ENCODE measurements around the gene MYO16.

The MYO16 gene

DNA sequence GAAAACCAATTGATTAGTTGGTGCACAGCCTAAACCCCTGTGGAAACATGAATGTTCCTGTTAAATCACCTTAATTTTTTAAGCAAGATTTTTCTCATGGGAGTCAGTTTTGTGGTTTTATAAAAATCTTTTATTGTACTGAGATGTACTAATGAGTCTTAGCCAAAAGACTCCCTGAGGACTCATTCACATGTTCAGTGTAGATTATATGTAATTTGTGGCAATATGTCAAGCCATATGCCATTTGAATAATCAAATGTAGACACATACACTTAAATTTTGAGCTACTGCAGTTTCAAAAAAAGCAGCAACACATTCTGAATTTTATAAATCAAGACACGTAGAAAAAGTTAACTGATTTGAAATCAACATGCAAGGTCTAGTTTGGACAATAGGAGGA, 395.2 kb downstream of the MYO16 start:
- H4K91ac ChIP-seq (ENCODE audit: low read length), result no peak overlapping the region
- no peak overlapping the region for H2AFZ ChIP-seq (ENCODE audit: low read depth, low read length)
- no peak overlapping the region for H3K18ac ChIP-seq (ENCODE audit: low read depth in 1 of 2, low read length in 2 of 2)
- no peaks in the 10 kb centered on the region for H3K36me3 ChIP-seq (ENCODE audit: control insufficient read depth in 1 of 2, insufficient read depth in 2 of 2, low read depth in 1 of 2, low read length in 2 of 2)
- no peak overlapping the region for H3K23ac ChIP-seq (ENCODE audit: low read length in 2 of 2)
- no peak overlapping the region for H2BK15ac ChIP-seq (ENCODE audit: low read depth, poor library complexity, severe bottlenecking)
- no peak overlapping the region for H3K4me3 ChIP-seq (ENCODE audit: insufficient read depth in 1 of 2, low read depth in 1 of 2, low read length in 2 of 2)
- H3K27me3 ChIP-seq (ENCODE audit: control insufficient read depth in 1 of 2, insufficient read depth in 1 of 2, low read length in 2 of 2), result no peaks in the 10 kb centered on the region
- 100% methylated on average over 1 of the region's 1 CpG for WGBS
- H3K4me2 ChIP-seq (ENCODE audit: low read length, poor library complexity, severe bottlenecking), result no peak overlapping the region
- no peak for DNase-seq
- H2BK120ac ChIP-seq (ENCODE audit: low read depth, low read length), result no peak overlapping the region
- H2BK12ac ChIP-seq (ENCODE audit: low read length in 2 of 2), result no peak overlapping the region
- H4K8ac ChIP-seq (ENCODE audit: low read length), result no peak overlapping the region
- H3K79me1 ChIP-seq (replicated peaks; ENCODE audit: low read length, poor library complexity, severe bottlenecking), result no peaks in the 10 kb centered on the region
- no peaks in the 10 kb centered on the region for H3K9me3 ChIP-seq (ENCODE audit: control insufficient read depth, low read length)
- no peak overlapping the region for H3K4ac ChIP-seq (ENCODE audit: low read depth in 1 of 2, low read length in 2 of 2)
- H3K14ac ChIP-seq (ENCODE audit: low read length in 2 of 2), result no peak overlapping the region
- no peak overlapping the region for H2BK5ac ChIP-seq (ENCODE audit: low read depth, low read length, poor library complexity, severe bottlenecking)
- H3K27ac ChIP-seq (ENCODE audit: low read length, poor library complexity, severe bottlenecking), result no peak overlapping the region
- H2AK5ac ChIP-seq (ENCODE audit: low read length, severe bottlenecking), result no peak overlapping the region
- H3K9ac ChIP-seq (ENCODE audit: low read length), result no peak overlapping the region
- H3K4me1 ChIP-seq (ENCODE audit: control insufficient read depth, insufficient read depth, low read depth, low read length), result no peaks in the 10 kb centered on the region

- Histone ChIP-seq H3K4ac (ENCODE audit: low read depth in 1 of 2, low read length in 2 of 2) (no peak overlapping the region), H3K18ac (ENCODE audit: low read depth in 1 of 2, low read length in 2 of 2) (no peak overlapping the region), H2BK15ac (ENCODE audit: low read depth, poor library complexity, severe bottlenecking) (no peak overlapping the region), H2BK12ac (ENCODE audit: low read length in 2 of 2) (no peak overlapping the region), H3K23ac (ENCODE audit: low read length in 2 of 2) (no peak overlapping the region), H4K8ac (ENCODE audit: low read length) (no peak overlapping the region), H2AK5ac (ENCODE audit: low read length, severe bottlenecking) (no peak overlapping the region), H2BK5ac (ENCODE audit: low read depth, low read length, poor library complexity, severe bottlenecking) (no peak overlapping the region), H4K91ac (ENCODE audit: low read length) (no peak overlapping the region), H3K4me3 (ENCODE audit: insufficient read depth in 1 of 2, low read depth in 1 of 2, low read length in 2 of 2) (no peak overlapping the region), H3K4me1 (ENCODE audit: control insufficient read depth, insufficient read depth, low read depth, low read length) (no peaks in the 10 kb centered on the region), H3K14ac (ENCODE audit: low read length in 2 of 2) (no peak overlapping the region), H3K9ac (ENCODE audit: low read length) (no peak overlapping the region), H2AFZ (ENCODE audit: low read depth, low read length) (no peak overlapping the region), H3K27me3 (ENCODE audit: control insufficient read depth in 1 of 2, insufficient read depth in 1 of 2, low read length in 2 of 2) (no peaks in the 10 kb centered on the region), H3K27ac (ENCODE audit: low read length, poor library complexity, severe bottlenecking) (no peak overlapping the region), H2BK120ac (ENCODE audit: low read depth, low read length) (no peak overlapping the region), H3K36me3 (ENCODE audit: control insufficient read depth in 1 of 2, insufficient read depth in 2 of 2, low read depth in 1 of 2, low read length in 2 of 2) (no peaks in the 10 kb centered on the region), H3K9me3 (ENCODE audit: control insufficient read depth, low read length) (no peaks in the 10 kb centered on the region), H3K79me1 (replicated peaks; ENCODE audit: low read length, poor library complexity, severe bottlenecking) (no peaks in the 10 kb centered on the region), H3K4me2 (ENCODE audit: low read length, poor library complexity, severe bottlenecking) (no peak overlapping the region)
- WGBS, result 67% methylated on average over 4 of the region's 4 CpGs
- no peak for DNase-seq
These were observed 396.9 kb downstream of the MYO16 start for GRCh38 chr13:109026266-109026665.

GRCh38 chr13:109028624-109029023, 399.2 kb downstream of the MYO16 start:
- no peaks in the 10 kb centered on the region for H3K27me3 ChIP-seq (ENCODE audit: control insufficient read depth in 1 of 2, insufficient read depth in 1 of 2, low read length in 2 of 2)
- H3K4me3 ChIP-seq (ENCODE audit: insufficient read depth in 1 of 2, low read depth in 1 of 2, low read length in 2 of 2), result no peak overlapping the region
- no peak overlapping the region for H2BK12ac ChIP-seq (ENCODE audit: low read length in 2 of 2)
- no peaks in the 10 kb centered on the region for H3K4me1 ChIP-seq (ENCODE audit: control insufficient read depth, insufficient read depth, low read depth, low read length)
- no peak overlapping the region for H2AK5ac ChIP-seq (ENCODE audit: low read length, severe bottlenecking)
- no peak overlapping the region for H4K8ac ChIP-seq (ENCODE audit: low read length)
- H3K27ac ChIP-seq (ENCODE audit: low read length, poor library complexity, severe bottlenecking), result no peak overlapping the region
- H2BK120ac ChIP-seq (ENCODE audit: low read depth, low read length), result no peak overlapping the region
- no peak overlapping the region for H2BK5ac ChIP-seq (ENCODE audit: low read depth, low read length, poor library complexity, severe bottlenecking)
- H3K14ac ChIP-seq (ENCODE audit: low read length in 2 of 2), result no peak overlapping the region
- no peak overlapping the region for H4K91ac ChIP-seq (ENCODE audit: low read length)
- no peak for DNase-seq
- no peaks in the 10 kb centered on the region for H3K9me3 ChIP-seq (ENCODE audit: control insufficient read depth, low read length)
- no peak overlapping the region for H2BK15ac ChIP-seq (ENCODE audit: low read depth, poor library complexity, severe bottlenecking)
- no peak overlapping the region for H3K23ac ChIP-seq (ENCODE audit: low read length in 2 of 2)
- no peak overlapping the region for H3K18ac ChIP-seq (ENCODE audit: low read depth in 1 of 2, low read length in 2 of 2)
- H3K4ac ChIP-seq (ENCODE audit: low read depth in 1 of 2, low read length in 2 of 2), result no peak overlapping the region
- 97% methylated on average over 7 of the region's 9 CpGs for WGBS
- H3K4me2 ChIP-seq (ENCODE audit: low read length, poor library complexity, severe bottlenecking), result no peak overlapping the region
- no peak overlapping the region for H2AFZ ChIP-seq (ENCODE audit: low read depth, low read length)
- no peaks in the 10 kb centered on the region for H3K36me3 ChIP-seq (ENCODE audit: control insufficient read depth in 1 of 2, insufficient read depth in 2 of 2, low read depth in 1 of 2, low read length in 2 of 2)
- H3K79me1 ChIP-seq (replicated peaks; ENCODE audit: low read length, poor library complexity, severe bottlenecking), result no peaks in the 10 kb centered on the region
- no peak overlapping the region for H3K9ac ChIP-seq (ENCODE audit: low read length)

DNA sequence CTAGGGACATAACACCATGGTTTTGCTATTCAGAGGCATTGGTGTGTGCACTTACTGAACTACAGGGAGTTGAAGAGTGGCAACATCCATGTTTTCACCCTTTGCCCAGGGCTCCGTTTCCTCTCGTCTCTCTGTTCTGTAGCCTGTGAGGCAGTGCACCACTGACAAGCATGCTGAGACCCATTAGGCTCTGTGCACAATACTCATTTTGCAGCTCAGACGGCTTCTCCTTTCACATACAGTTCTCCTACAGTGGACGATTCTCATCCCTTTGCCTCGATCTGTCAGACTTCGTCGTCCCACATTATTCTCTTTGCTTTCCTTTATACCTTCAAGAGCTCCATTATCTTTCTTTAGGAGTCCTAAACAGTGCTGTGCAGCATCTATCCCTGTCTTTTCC, 403.7 kb downstream of the MYO16 start:
- Histone ChIP-seq H3K4me2 (ENCODE audit: low read length, poor library complexity, severe bottlenecking) (no peak overlapping the region), H2BK15ac (ENCODE audit: low read depth, poor library complexity, severe bottlenecking) (no peak overlapping the region), H3K23ac (ENCODE audit: low read length in 2 of 2) (no peak overlapping the region), H3K4me3 (ENCODE audit: insufficient read depth in 1 of 2, low read depth in 1 of 2, low read length in 2 of 2) (no peak overlapping the region), H3K14ac (ENCODE audit: low read length in 2 of 2) (no peak overlapping the region), H2BK120ac (ENCODE audit: low read depth, low read length) (no peak overlapping the region), H4K8ac (ENCODE audit: low read length) (no peak overlapping the region), H2BK12ac (ENCODE audit: low read length in 2 of 2) (no peak overlapping the region), H3K4me1 (ENCODE audit: control insufficient read depth, insufficient read depth, low read depth, low read length) (no peaks in the 10 kb centered on the region), H3K18ac (ENCODE audit: low read depth in 1 of 2, low read length in 2 of 2) (no peak overlapping the region), H3K79me1 (replicated peaks; ENCODE audit: low read length, poor library complexity, severe bottlenecking) (no peaks in the 10 kb centered on the region), H3K9me3 (ENCODE audit: control insufficient read depth, low read length) (no peaks in the 10 kb centered on the region), H3K36me3 (ENCODE audit: control insufficient read depth in 1 of 2, insufficient read depth in 2 of 2, low read depth in 1 of 2, low read length in 2 of 2) (no peaks in the 10 kb centered on the region), H2AK5ac (ENCODE audit: low read length, severe bottlenecking) (no peak overlapping the region), H2BK5ac (ENCODE audit: low read depth, low read length, poor library complexity, severe bottlenecking) (no peak overlapping the region), H3K27ac (ENCODE audit: low read length, poor library complexity, severe bottlenecking) (no peak overlapping the region), H3K9ac (ENCODE audit: low read length) (no peak overlapping the region), H2AFZ (ENCODE audit: low read depth, low read length) (no peak overlapping the region), H3K4ac (ENCODE audit: low read depth in 1 of 2, low read length in 2 of 2) (no peak overlapping the region), H4K91ac (ENCODE audit: low read length) (no peak overlapping the region), H3K27me3 (ENCODE audit: control insufficient read depth in 1 of 2, insufficient read depth in 1 of 2, low read length in 2 of 2) (no peaks in the 10 kb centered on the region)
- no peak for DNase-seq
- WGBS, result 95% methylated on average over 7 of the region's 7 CpGs
